Panc1 (cell line): Measurements from ENCODE around the gene DDX4.

Experiments
- CTCF ChIP-seq: fragments of 450-650 bp; IDR thresholded peaks from 2 replicates; pipeline ENCODE4 v1.5.1; 2017; ENCODE audit warnings: mild to moderate bottlenecking
- POLR2AphosphoS5 ChIP-seq: IDR thresholded peaks from 2 replicates; pipeline ENCODE4 v1.6.1; 2012; ENCODE audit warnings: mild to moderate bottlenecking, low read depth, low read length, moderate library complexity
- REST ChIP-seq, 2 experiments: IDR thresholded peaks; 2 replicates each; pipeline ENCODE4 v1.6.1; 2011 to 2012; ENCODE audit warnings: low read depth in 2 of 2, control low read depth in 1 of 2, low read length in 1 of 2, mild to moderate bottlenecking in 1 of 2, moderate library complexity in 1 of 2; ENCODE audit not compliant: insufficient read depth in 1 of 2
- TCF7L2 ChIP-seq: IDR thresholded peaks from 2 replicates; pipeline ENCODE4 v1.6.1; 2011; ENCODE audit warnings: mild to moderate bottlenecking, low read depth, low read length, inconsistent platforms

GRCh38 chr5:55848783-55849182 is 110.9 kb downstream of the DDX4 start:
- no peak for TF ChIP-seq REST (IDR thresholded peaks at IDR 0.05; ENCODE audit: insufficient read depth in 1 of 2, low read depth in 2 of 2, low read length in 1 of 2)
- TF ChIP-seq CTCF = no peak
- no peak for TF ChIP-seq POLR2AphosphoS5
- no peak for TF ChIP-seq TCF7L2
